Dendritic cell treated with granulocyte-macrophage colony-stimulating factor and Interleukin-4, amounts not matched to agents 40 ng/mL and 50 ng/mL, for 4 days (primary cell): Measurements from ENCODE around the gene GPD1.
"Not testable (repeated sequence)": the region's sequence is repeated elsewhere in the genome, so short reads cannot be mapped to it uniquely, and the experiment has no call there.

ENCODE experiments used
- H3K27ac Mint-ChIP-seq: one replicate; pipeline ENCODE4 v1.8.0; 2022; ENCODE audit warnings: mild to moderate bottlenecking, mixed read lengths
- H3K27me3 Mint-ChIP-seq: one replicate; pipeline ENCODE4 v1.8.0; 2022; ENCODE audit warnings: mild to moderate bottlenecking, mixed read lengths
- H3K36me3 Mint-ChIP-seq: one replicate; pipeline ENCODE4 v1.8.0; 2022; ENCODE audit warnings: low read depth, mixed read lengths
- H3K4me1 Mint-ChIP-seq: one replicate; pipeline ENCODE4 v1.8.0; 2022; ENCODE audit warnings: low read depth, mixed read lengths
- H3K4me3 Mint-ChIP-seq: one replicate; pipeline ENCODE4 v1.8.0; 2022; ENCODE audit warnings: mild to moderate bottlenecking, moderate library complexity, mixed read lengths
- H3K9me3 Mint-ChIP-seq: one replicate; pipeline ENCODE4 v1.8.0; 2022; ENCODE audit warnings: mixed read lengths
- intact Hi-C: fragments of 100-400 bp; cut with micrococcal nuclease; formaldehyde crosslinking; loops from one replicate; pipeline ENCODE4 v1.15.0; 2022

GPD1 gene

DNA sequence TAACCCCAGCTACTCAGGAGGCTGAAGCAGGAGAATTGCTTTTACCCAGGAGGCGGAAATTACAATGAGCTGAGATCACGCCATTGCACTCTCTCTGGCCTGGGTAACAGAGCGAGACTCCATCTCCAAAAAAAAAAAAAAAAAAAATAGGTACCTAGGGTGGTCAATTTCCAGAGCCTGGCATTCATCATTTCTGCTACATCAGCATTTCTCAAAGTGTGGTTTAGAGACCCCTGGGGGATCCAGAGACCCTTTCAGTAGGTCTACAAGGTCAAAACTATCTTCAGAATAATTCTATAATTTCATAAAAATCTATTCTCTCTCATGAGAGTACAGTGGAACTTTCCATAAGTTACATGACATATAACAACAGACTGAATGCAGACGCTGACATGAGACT lies 43.5 kb downstream of the GPD1 start:
- no peaks in the 10 kb centered on the region for H3K27me3 Mint-ChIP-seq

DNA sequence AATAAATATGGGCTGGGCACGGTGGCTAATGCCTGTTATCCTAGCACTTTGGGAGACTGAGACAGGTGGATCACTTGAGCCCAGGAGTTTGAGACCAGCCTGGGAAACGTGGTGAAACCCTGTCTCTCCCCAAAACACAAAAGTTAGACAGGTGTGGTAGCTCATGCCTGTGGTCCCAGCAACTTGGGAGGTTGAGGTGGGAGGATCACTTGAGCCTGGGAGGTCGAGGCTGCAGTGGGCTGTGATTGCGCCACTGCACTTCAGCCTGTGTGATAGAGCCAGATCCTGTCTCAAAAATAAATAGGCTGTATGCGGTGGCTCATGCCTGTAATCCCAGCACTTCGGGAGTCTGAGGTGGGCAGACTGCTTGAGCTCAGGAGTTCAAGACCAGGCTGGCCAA lies 44.2 kb downstream of the GPD1 start:
- H3K27me3 Mint-ChIP-seq, H3K27ac Mint-ChIP-seq, H3K4me3 Mint-ChIP-seq, H3K36me3 Mint-ChIP-seq, intact Hi-C loops, H3K9me3 Mint-ChIP-seq: not testable (repeated sequence)
- peaks cover 13% of the 10 kb centered on the region for H3K4me1 Mint-ChIP-seq

More for the DNA sequence above, 43.5 kb downstream of the GPD1 start:
- peaks cover 16% of the 10 kb centered on the region for H3K36me3 Mint-ChIP-seq
- H3K4me3 Mint-ChIP-seq, result no peak overlapping the region
- no peak overlapping the region for H3K27ac Mint-ChIP-seq
- peaks cover 13% of the 10 kb centered on the region for H3K4me1 Mint-ChIP-seq
- H3K9me3 Mint-ChIP-seq, result no peaks in the 10 kb centered on the region
- intact Hi-C loops, result no loop called here

DNA sequence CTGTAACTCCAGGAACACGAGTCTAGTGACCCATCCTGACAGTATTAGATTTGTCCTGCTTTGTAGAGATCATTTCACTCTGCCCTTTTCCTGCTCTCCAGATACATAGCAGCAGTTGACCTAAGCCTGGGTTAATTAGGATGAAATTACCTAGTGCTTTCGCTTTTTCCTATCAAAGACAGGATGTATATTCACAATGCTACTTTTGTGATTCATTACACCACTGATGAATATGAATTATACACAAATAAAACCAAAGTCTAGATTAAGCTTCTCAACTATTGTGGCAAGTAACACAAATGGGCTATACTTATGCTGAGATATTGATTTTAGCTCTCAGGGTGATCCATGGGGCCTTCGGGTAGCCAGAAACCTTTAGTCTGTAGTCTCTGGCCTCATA lies 45.5 kb downstream of the GPD1 start:
- H3K27ac Mint-ChIP-seq, result no peak overlapping the region
- peaks cover 7% of the 10 kb centered on the region for H3K36me3 Mint-ChIP-seq
- H3K27me3 Mint-ChIP-seq, result no peaks in the 10 kb centered on the region
- peaks cover 13% of the 10 kb centered on the region for H3K4me1 Mint-ChIP-seq
- intact Hi-C loops, result no loop called here
- H3K9me3 Mint-ChIP-seq, result no peaks in the 10 kb centered on the region
- H3K4me3 Mint-ChIP-seq, result no peak overlapping the region

DNA sequence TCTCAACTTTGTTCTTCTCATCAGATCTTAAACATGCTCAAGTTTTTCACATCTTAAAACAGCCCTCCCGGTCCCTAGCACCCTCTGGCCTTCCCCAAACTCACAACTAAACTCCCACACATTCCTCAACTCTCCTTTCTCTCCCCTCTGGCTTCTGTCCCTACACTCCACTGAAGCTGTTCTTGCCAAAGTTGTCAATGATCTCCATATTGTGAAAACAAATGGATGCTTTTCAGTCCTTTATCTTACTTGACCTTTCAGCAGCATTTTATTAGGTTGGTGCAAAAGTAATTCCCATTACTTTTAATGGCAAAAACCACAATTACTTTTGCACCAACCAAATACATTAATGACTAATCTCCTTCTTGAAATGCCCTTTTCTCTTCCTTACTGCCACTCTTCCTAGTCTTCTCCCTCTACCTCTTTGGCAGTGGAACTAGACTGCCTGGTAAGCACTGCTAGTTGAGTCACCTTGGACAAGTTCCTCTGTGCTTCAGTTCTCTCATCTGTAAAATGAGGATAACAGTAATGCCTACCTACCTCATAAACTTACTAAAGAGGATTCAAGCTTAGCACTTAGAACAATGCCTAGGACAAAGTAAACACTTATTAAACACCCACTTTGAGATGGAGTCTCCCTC lies 47.4 kb downstream of the GPD1 start:
- no peaks in the 10 kb centered on the region for H3K27me3 Mint-ChIP-seq
- no peaks in the 10 kb centered on the region for H3K9me3 Mint-ChIP-seq
- H3K36me3 Mint-ChIP-seq, result peaks cover 7% of the 10 kb centered on the region
- intact Hi-C loops, result no loop called here
- H3K27ac Mint-ChIP-seq, result no peak overlapping the region
- peaks cover 13% of the 10 kb centered on the region for H3K4me1 Mint-ChIP-seq
- no peak overlapping the region for H3K4me3 Mint-ChIP-seq

DNA sequence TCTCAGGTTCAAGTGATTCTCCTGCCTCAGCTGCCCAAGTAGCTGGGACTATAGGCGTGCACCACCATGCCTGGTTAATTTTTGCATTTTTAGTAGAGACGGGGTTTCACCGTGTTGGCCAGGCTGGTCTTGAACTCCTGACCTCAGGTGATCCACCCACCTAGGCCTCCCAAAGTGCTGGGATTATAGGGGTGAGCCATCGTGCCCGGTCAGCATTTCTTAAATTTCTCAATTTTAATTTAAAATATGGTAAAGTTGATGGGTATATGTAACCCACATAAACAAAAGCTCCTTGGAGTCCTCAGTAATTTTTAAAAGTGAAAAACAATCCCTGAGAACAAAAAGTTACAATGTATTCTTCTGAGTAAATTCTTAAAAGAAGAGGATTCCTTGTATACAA lies 51.1 kb downstream of the GPD1 start:
- intact Hi-C loops, H3K4me3 Mint-ChIP-seq, H3K27ac Mint-ChIP-seq, H3K27me3 Mint-ChIP-seq, H3K36me3 Mint-ChIP-seq, H3K9me3 Mint-ChIP-seq: not testable (repeated sequence)
- peaks cover 13% of the 10 kb centered on the region for H3K4me1 Mint-ChIP-seq

DNA sequence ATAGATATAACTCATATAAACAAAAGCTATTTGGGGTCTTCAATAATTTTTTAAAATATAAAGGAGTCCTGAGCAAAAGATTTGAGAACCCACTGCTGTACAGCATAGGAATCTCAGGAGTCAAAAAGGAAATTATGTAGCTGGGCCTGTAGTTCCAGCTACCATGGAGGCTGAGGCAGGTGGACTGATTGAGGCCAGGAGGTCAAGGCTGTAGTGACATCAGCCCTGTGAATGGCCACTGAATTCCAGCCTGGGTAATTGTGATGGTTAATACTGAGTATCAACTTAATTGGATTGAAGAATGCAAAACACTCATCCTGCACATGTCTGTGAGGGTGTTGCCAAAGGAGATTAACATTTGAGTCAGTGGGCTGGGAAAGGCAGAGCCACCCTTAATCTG lies 52.8 kb downstream of the GPD1 start:
- Mint-ChIP-seq H3K9me3 (no peaks in the 10 kb centered on the region), H3K27me3 (no peaks in the 10 kb centered on the region), H3K4me1 (peaks cover 8% of the 10 kb centered on the region), H3K27ac (no peak overlapping the region), H3K36me3 (peaks cover 7% of the 10 kb centered on the region), H3K4me3 (no peak overlapping the region)
- intact Hi-C loops, result no loop called here

DNA sequence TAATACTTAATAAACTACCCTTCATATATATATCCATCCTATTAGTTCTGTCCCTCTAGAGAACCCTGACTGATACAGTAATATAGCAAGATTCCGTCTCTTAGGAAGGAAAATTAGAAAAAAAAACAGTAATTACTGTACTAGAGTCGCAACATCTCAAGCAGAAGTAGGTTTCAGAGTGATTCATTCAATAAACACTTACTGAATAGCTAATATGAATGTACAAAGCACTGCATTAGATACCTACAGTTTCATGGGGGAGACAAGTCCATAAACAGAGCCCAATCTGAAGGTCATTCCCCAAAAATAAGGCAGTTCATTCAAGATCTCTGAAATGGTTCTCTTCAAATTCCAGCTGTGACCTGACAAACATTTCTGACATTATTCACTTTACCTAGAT lies 53.5 kb downstream of the GPD1 start:
- intact Hi-C loops, result no loop called here
- Mint-ChIP-seq H3K4me1 (peaks cover 5% of the 10 kb centered on the region), H3K36me3 (peaks cover 7% of the 10 kb centered on the region), H3K27me3 (no peaks in the 10 kb centered on the region), H3K9me3 (no peaks in the 10 kb centered on the region), H3K4me3 (no peak overlapping the region), H3K27ac (no peak overlapping the region)

DNA sequence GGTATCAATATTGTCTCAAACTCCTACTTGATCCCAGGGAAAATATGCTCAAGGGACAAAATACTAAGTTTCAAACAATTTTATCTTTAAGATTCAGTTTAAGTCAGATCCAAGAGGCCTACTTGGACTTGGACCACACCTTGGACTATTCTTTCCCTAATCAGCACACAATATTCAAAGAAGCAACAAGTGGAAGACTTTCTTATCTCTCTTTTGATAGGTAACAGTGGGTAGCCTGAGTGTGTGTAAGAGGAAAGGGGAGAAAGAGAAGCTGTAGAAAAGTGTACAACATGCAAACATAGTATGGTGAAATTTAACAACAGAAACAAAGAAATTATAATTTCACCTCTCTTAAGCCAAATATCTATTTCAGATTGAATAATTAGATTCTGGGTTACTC lies 56.8 kb downstream of the GPD1 start:
- intact Hi-C loops, result no loop called here
- Mint-ChIP-seq H3K27me3 (no peaks in the 10 kb centered on the region), H3K4me1 (peaks cover 16% of the 10 kb centered on the region), H3K9me3 (no peaks in the 10 kb centered on the region), H3K27ac (no peak overlapping the region), H3K4me3 (no peak overlapping the region), H3K36me3 (no peaks in the 10 kb centered on the region)
